Hindlimb muscle (tissue), 1 donor: Measurements from ENCODE around the gene PPP1R3G. TPM values are rescaled to one million over a fixed set of nuclear protein-coding genes. Genes with fewer than 3 reads are reported as not detected.
A peak's percentile ranks its signal among the peaks of the same experiment; 100 is the strongest.
"Not testable (repeated sequence)": the region's sequence is repeated elsewhere in the genome, so short reads cannot be mapped to it uniquely, and the experiment has no call there.

Experiments used
- DNase-seq: peaks from one replicate; pipeline ENCODE4 v3.0.0-alpha.2; 2013
- polyA plus RNA-seq: library from polyadenylated mRNA; unstranded; fragments of 120-200 nt; gene quantifications from one replicate; pipeline ENCODE4 v1.2.1, GENCODE V29; 2013; ENCODE audit not compliant: insufficient read length

Gene PPP1R3G
- 1.9 TPM for polyA plus RNA-seq

- peak; percentile 77 for DNase-seq
Measured at GRCh38 chr6:5084781-5085647, at the start of gene PPP1R3G. Gene PPP1R3G (plus strand): TSS chr6:5085341. CDS start chr6:5085486, 145 bp downstream.

- no peak for DNase-seq
Measured at GRCh38 chr6:5036269-5036668, 48.9 kb upstream of the PPP1R3G start.

- no peak for DNase-seq
Measured at GRCh38 chr6:5041955-5042354, 43.2 kb upstream of the PPP1R3G start.

GRCh38 chr6:5042436-5042835 is 42.7 kb upstream of the PPP1R3G start:
- no peak for DNase-seq

- DNase-seq: no peak
Measured at GRCh38 chr6:5044866-5045265, 40.3 kb upstream of the PPP1R3G start.

- DNase-seq: no peak
Measured at GRCh38 chr6:5045416-5045815, 39.7 kb upstream of the PPP1R3G start.

- no peak for DNase-seq
Measured at GRCh38 chr6:5046430-5046829, 38.7 kb upstream of the PPP1R3G start.

- DNase-seq: no peak
Measured at GRCh38 chr6:5050009-5050408, 35.1 kb upstream of the PPP1R3G start.

- DNase-seq: no peak
Measured at GRCh38 chr6:5051394-5051793, 33.7 kb upstream of the PPP1R3G start.

GRCh38 chr6:5053038-5053437 is 32.1 kb upstream of the PPP1R3G start:
- DNase-seq: no peak

GRCh38 chr6:5053864-5054244 is 31.3 kb upstream of the PPP1R3G start:
- DNase-seq: no peak

- peak; percentile 30 for DNase-seq
Measured at GRCh38 chr6:5054245-5054873, 30.8 kb upstream of the PPP1R3G start.

GRCh38 chr6:5055118-5055517 is 30.0 kb upstream of the PPP1R3G start:
- DNase-seq: no peak

- no peak for DNase-seq
Measured at GRCh38 chr6:5058254-5058653, 26.9 kb upstream of the PPP1R3G start.

GRCh38 chr6:5059036-5059896 is 25.9 kb upstream of the PPP1R3G start:
- no peak for DNase-seq

GRCh38 chr6:5060439-5060838 is 24.7 kb upstream of the PPP1R3G start:
- not testable (repeated sequence) for DNase-seq

GRCh38 chr6:5061152-5061551 is 24.0 kb upstream of the PPP1R3G start:
- DNase-seq: no peak

- no peak for DNase-seq
Measured at GRCh38 chr6:5063617-5064016, 21.5 kb upstream of the PPP1R3G start.

GRCh38 chr6:5066456-5067093 is 18.6 kb upstream of the PPP1R3G start:
- no peak for DNase-seq

- no peak for DNase-seq
Measured at GRCh38 chr6:5067305-5067704, 17.8 kb upstream of the PPP1R3G start.

GRCh38 chr6:5068153-5068751 is 16.9 kb upstream of the PPP1R3G start:
- DNase-seq: no peak

GRCh38 chr6:5071216-5071615 is 13.9 kb upstream of the PPP1R3G start:
- DNase-seq: no peak
